ENCODE data around the gene SMAGP.

SMAGP gene

DNA sequence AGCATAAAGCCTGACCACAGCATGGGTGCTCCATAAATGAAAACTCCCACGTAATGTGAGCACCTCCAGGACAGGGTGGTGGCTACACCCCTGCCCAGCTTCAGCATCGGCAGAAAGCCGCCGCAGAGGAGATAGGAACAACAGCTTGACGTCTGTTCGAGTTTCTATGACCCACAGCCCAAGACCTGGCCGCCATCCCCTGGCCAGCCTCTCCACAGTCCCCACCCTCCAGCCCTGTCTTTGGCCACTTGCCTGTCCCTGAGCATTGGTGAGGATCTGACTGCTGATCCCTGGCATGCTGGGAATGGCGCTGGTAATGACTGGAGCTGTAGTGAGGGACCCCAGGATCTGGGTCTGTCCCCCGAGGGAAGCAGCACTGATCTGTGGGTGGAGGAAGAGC is 73.7 kb downstream of the SMAGP start:
- no peak for DNase-seq (ENCODE audit: low read depth)

DNA sequence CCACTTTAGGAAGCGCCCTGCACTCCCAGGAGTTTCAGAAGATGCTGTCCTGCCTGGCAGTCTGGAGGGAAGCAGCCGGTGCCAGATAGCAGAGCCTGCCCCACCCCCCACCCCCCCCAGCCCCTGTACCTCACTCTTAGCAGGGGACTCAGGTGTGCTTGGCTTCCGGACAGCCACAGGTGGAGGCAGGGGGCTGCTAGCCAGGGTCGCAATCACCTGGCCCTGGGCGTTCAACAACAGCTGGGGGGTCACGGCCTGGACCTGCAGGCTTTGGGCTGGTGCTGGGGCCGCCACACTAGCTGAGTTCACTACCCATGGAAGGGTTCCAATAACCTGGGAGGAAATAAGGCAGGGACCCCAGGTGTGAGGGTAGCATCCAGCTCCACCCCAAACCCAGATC is 74.4 kb downstream of the SMAGP start:
- no peak for DNase-seq (ENCODE audit: low read depth)
